Measurements from ENCODE around the gene TYK2.

Gene TYK2

DNA sequence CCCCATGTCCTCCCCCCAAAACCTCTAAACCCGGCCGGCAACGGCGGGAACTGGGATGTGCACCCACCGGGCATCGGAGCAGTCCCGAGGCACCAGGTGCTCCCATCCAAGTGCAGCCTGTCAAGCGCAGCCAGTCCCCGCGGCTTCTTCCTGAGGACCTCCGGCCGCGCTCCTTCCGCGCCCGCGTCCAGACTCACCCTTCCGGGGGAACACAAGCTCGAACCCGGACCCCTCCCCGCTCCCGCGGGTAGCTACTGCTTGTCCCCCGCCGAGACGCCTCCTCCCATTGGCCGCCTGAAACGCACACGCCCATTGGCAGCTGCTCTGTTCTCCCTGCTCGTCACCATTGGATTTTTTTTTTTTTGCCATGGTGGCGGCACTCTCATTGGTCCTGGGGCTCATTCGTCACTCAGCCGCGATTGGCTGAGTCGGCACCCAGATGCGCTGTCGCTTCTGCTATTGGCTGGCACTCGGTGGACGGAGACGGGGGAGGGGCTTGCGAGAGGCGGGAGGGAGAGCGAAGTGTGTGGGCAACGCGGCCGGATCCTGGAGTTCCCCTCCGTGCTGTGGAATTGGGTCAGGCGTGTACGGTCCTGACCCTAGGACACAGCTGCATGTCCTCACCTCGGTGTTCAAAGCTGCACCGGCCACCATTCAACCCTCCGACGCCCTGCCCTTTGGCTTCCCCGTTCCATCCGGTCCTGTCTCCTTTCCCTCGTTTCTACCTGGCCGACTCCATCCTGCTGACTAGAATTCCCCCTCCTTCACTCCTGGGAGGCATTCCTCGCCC, at the start of gene TYK2:
Gene TYK2 (minus strand): TSS at position 260 of the 790 bp plus-strand sequence. CDS start 2,166 bp downstream, outside the sequence.
- TF ChIP-seq ZNF274 (IDR thresholded peaks at IDR 0.05; ENCODE audit: low read depth, low read length) = no peak

DNA sequence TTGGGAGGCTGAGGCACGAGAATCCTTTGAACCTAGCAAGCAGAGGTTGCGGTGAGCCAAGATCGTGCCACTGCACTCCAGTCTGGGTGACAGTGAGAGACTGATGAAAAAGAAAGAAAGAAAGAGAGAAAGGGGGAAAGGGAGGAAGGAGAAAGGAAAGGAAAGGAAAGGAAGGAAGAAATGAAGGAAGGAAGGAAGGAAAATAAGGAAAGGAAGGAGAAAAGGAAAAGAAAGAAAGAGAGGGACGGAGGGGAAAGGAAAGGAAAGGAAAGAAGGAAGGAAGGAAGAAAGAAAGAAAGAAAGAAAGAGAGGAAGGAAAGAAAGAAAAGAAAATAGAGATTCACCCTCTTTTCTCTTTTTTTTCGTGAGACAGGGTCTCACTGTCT, 48.6 kb upstream of the TYK2 start:
- no peak overlapping the region for H3K4me3 ChIP-seq (ENCODE audit: low read length)
- TF ChIP-seq ZNF274 (IDR thresholded peaks at IDR 0.05; ENCODE audit: low read depth, low read length) = no peak

More for the DNA sequence above, at the start of gene TYK2:
- peak within 1 kb of the TSS; percentile 95 for H3K4me3 ChIP-seq (ENCODE audit: low read length)

DNA sequence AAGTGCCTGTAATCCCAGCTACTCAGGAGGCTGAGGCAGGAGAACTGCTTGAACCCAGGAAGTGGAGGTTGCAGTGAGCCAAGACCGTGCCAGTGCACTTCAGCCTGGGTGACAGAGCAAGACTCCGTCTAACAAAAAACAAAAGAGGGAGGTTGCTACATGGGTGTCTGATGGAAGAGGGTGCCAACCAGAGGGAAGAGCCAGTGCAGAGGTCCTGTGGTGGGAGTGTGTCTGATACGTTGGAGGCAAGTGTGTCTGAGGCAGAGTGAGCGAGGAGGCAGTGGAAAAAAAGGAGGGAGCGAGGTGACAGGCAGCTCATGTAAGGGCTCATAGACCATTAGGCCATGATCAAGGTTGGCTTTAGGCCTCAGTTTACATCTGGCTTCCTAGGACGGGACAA, 46.8 kb upstream of the TYK2 start:
- TF ChIP-seq ZNF274 (IDR thresholded peaks at IDR 0.05; ENCODE audit: low read depth, low read length) = no peak

DNA sequence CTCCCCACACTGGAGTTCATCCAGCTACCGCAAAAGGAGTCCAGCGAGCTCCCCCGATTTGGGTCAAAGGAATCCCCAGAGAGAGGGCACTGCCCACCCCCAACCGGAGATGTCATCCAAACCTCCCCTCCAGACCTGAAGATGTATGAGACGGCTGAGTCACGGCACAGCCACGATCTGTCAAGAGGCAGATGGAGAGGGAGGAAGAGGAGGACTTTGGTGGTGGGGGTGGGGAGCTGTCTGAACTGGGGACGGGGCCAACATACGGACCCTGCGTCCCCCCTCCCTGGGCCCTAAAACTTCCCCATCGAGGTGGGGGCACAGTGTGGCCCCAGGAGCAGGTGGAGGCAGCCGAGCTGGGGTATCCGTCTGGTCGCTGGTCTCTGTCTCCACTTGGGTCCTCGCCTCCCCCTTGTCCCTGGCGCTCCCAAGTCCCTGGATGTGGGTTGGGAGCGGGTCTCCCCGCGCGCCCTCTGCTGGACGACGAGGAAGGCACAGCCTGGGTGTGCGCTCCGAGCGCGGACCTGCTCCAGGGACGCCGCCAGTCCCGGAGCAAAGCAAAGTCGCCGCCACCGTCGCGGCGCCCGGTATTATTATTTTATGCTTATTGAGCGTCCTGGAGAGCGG, 43.8 kb upstream of the TYK2 start:
- H3K4me3 ChIP-seq (ENCODE audit: low read length) = peak overlapping the region; percentile 53; the same call in 1 of the 2 replicates
- TF ChIP-seq ZNF274 (IDR thresholded peaks at IDR 0.05; ENCODE audit: low read depth, low read length) = no peak

More for the DNA sequence above, 46.8 kb upstream of the TYK2 start:
- no peak overlapping the region for H3K4me3 ChIP-seq (ENCODE audit: low read length)

DNA sequence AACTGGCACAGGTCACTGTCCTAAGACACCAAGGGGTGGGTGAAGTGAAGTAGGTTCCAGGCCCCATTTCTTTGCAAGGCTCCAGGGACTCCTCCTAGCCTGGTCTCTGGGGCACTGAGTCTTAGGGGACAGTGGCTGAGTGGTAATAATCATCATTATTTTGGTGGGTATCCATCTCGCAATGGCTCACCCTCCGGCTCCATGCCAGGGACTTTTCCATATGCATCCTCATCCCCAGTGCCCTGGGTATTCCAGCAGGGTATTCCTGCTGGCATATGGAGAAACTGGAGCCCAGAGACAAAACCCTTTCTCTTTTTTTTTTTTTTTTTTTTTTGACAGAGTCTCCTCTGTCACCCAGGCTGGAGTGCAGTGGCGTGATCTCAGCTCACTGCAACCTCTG, 42.5 kb upstream of the TYK2 start:
- H3K4me3 ChIP-seq (ENCODE audit: low read length) = no peak overlapping the region
- TF ChIP-seq ZNF274 (IDR thresholded peaks at IDR 0.05; ENCODE audit: low read depth, low read length) = no peak

- H3K4me3 ChIP-seq (ENCODE audit: low read length) = no peak overlapping the region; the same call in 1 of the 2 replicates
- TF ChIP-seq ZNF274 (IDR thresholded peaks at IDR 0.05; ENCODE audit: low read depth, low read length) = no peak
Observed at GRCh38 chr19:10422046-10422461, 41.7 kb upstream of the TYK2 start.

DNA sequence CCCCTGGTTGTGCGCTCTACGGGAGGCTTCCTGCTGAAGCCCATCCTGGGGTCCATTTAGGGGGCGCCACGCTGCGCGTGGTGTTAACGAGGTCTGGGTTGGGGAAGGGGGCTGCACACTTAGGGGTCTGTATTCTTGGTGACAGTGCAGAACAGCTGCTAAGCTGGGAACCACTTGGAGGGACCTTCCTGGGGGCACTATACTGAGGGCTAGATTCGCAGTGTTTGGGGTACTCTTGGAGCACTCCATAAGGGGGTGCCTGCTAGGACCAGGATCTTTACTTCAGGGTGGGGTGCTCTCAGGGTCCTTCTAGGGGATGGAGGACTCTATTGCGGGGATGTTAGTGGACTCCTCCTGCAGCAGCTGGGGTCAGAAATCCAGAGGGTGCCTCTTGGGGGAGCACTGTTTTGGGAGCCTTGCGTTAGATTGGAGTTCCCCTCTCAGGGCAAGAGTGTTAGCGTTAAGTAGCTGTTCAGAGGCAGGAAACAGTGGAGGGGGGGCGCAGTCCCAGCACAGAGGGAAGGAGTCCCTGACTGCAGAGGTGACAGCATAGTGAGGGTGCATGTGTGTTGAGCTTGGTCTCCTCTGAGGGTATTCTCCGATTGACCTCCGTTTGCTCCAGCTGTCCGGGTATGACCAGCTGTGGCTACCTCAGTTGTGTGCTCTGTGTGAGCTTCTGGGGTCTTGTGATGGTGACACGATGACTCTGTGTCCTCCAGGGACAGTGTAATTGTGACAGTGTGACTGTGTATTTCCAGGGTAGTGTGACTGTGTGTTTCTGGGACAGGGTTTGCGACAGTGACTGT, 41.1 kb upstream of the TYK2 start:
- peak overlapping the region; percentile 56; the same call in 1 of the 2 replicates for H3K4me3 ChIP-seq (ENCODE audit: low read length)
- TF ChIP-seq ZNF274 (IDR thresholded peaks at IDR 0.05; ENCODE audit: low read depth, low read length) = no peak

DNA sequence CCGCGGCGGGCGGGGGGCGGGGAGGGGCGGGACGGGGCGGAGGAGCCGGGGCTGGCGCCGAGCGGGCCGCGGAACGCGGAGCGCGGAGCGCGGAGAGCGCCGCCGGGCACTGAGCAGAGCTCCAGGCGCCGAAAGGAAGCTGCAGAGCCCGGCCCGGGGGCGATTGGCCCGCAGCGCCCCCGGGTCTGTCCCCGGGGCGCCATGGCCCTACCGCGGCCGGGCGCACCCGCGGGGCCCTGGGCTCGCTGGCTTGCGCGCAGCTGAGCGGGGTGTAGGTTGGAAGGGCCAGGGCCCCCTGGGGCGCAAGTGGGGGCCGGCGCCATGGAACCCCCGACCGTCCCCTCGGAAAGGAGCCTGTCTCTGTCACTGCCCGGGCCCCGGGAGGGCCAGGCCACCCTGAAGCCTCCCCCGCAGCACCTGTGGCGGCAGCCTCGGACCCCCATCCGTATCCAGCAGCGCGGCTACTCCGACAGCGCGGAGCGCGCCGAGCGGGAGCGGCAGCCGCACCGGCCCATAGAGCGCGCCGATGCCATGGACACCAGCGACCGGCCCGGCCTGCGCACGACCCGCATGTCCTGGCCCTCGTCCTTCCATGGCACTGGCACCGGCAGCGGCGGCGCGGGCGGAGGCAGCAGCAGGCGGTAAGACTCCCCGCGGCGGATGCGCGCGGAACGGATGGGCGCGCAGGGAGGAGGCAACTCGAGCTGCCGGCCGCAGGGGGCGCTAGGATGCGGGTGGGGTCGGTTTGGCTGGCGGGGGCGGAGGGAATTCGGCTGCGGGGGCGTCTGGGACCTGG, 40.3 kb upstream of the TYK2 start, which contains the start of gene PDE4A:
Gene PDE4A (plus strand): TSS at position 95 of the 796 bp plus-strand sequence. CDS start 227 bp downstream, at position 322.
- H3K4me3 ChIP-seq (ENCODE audit: low read length) = peak within 1 kb of the TSS; percentile 57; the same call in 1 of the 2 replicates
- no peak for TF ChIP-seq ZNF274 (IDR thresholded peaks at IDR 0.05; ENCODE audit: low read depth, low read length)

DNA sequence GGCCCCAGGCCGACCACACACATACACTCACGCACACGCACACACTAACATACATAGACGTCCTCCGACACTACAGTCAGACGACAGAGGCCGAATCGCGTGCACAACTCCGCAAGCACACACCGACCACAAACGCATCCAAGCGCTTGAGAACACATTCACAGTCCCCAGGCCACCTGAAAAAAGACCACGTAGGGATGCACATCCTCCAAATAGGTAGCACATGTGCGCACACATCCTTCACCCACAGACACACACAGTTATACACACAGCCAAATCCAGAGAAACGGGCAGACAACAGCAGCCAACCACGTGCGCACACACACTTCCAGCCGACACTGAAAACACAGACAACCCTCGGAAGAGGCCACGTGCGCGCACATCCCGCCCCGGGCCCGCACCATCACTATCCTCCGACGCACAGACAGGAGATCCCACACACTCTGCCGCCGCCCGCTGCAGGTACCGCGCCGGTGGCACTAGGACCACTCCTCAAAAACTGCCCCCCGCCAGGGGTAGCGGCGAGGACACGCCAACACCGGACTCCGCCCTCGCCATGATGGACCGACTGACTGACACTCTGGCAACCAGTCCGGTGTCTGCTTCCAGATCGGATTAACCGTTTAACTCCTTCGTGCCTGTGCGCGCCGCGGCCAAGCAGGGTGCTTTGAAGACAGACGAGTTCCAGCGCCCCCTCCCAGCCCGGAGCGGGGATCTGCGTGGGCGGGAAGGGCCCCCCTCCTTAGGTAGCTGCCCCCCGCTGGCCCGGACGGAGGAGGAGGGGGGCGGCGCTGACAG, 39.5 kb upstream of the TYK2 start:
- no peak for TF ChIP-seq ZNF274 (IDR thresholded peaks at IDR 0.05; ENCODE audit: low read depth, low read length)
- peak overlapping the region; percentile 57; the same call in 1 of the 2 replicates for H3K4me3 ChIP-seq (ENCODE audit: low read length)

DNA sequence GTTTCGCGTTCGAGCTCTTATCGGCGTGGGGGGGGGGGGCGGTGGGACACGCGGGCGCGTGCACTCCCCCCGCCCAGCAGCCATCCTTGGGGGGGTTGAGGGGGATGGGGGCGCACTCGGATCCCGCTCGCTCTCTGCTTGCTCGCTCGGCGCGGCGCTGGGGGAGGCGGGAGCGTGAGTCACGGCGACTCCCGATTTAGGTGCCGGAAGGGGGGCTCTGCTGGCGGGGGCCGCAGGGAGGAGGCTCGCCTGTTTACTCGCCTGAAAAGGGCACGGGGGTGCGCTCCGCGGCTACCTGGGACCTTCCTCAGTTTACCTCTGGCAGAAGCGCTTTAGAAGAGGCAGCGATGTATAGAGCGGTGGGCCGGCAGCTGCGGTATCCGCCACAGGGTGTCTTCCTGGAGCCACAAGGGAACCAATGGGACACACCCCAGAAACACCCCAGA, 38.9 kb upstream of the TYK2 start:
- peak overlapping the region; percentile 57; the same call in 1 of the 2 replicates for H3K4me3 ChIP-seq (ENCODE audit: low read length)
- no peak for TF ChIP-seq ZNF274 (IDR thresholded peaks at IDR 0.05; ENCODE audit: low read depth, low read length)

- peak overlapping the region; percentile 31; the same call in 1 of the 2 replicates for H3K4me3 ChIP-seq (ENCODE audit: low read length)
- no peak for TF ChIP-seq ZNF274 (IDR thresholded peaks at IDR 0.05; ENCODE audit: low read depth, low read length)
Observed at GRCh38 chr19:10418485-10419199, 38.3 kb upstream of the TYK2 start.

DNA sequence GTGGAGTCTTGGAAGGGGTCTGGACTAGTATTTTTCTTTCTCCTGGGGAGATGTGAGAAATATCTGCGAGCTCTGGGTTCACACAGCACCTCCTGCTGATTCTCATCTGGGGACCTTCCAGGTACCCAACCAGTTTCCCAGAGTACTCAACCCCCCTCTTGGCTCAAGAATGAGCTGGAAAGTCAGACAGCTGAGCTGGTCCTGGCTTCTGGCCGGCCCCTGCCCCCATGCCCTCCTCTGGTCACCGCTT, 37.8 kb upstream of the TYK2 start:
- H3K4me3 ChIP-seq (ENCODE audit: low read length) = no peak overlapping the region; the same call in 1 of the 2 replicates
- TF ChIP-seq ZNF274 (IDR thresholded peaks at IDR 0.05; ENCODE audit: low read depth, low read length) = no peak

All from GM08714 (cell line).